Measurements from ENCODE around the gene SLC34A1.

DNA sequence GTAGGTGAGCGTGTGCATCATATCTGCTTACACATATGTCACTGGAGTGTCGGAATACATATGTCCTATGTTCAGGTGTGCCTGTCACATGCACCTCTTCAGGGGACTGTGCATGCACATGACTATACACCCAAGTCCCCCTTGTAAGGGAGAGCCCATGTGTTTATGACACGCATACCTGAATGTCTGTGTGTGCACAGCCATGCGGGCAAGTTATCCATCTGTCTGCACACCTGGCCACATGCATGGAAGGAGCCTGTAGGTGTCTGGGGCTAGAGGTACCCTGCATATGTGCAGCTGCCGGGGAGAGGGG is 27.1 kb upstream of the SLC34A1 start:
- TF ChIP-seq POLR2A (IDR thresholded peaks at IDR 0.05) (no peak), CTCF (IDR thresholded peaks at IDR 0.05) (no peak), EP300 (IDR thresholded peaks at IDR 0.05) (no peak)
